Lower lobe of right lung (tissue), 2 donors: Measurements from ENCODE around the gene PDE4D. TPM values are rescaled to one million over a fixed set of nuclear protein-coding genes. Genes with fewer than 3 reads are reported as not detected.

Experiments
- ATAC-seq, 2 donors: fragments of 200-7000 bp; cut with Tn5 transposase; one replicate each; pipeline ENCODE4 v1.9.1; 2020 to 2022; ENCODE audit warnings: mild to moderate bottlenecking in 2 of 2, moderate library complexity in 2 of 2
- DNase-seq: peaks from one replicate; pipeline ENCODE4 v3.0.0-alpha.2; 2020
- H3K27ac ChIP-seq: fragments of 200-600 bp; one replicate; pipeline ENCODE4 v1.8.0; 2022
- H3K27me3 ChIP-seq: fragments of 200-600 bp; one replicate; pipeline ENCODE4 v1.8.0; 2022; ENCODE audit warnings: low read depth
- H3K36me3 ChIP-seq: fragments of 200-600 bp; one replicate; pipeline ENCODE4 v1.8.0; 2022; ENCODE audit warnings: mild to moderate bottlenecking
- H3K4me1 ChIP-seq: fragments of 200-600 bp; one replicate; pipeline ENCODE4 v1.8.0; 2022
- H3K4me3 ChIP-seq: fragments of 200-600 bp; one replicate; pipeline ENCODE4 v1.8.0; 2022; ENCODE audit warnings: mild to moderate bottlenecking
- H3K9me3 ChIP-seq: fragments of 200-600 bp; one replicate; pipeline ENCODE4 v1.8.0; 2022
- intact Hi-C: fragments of 100-400 bp; cut with DNase I; formaldehyde crosslinking; loops from one replicate; pipeline ENCODE4 v1.11.0; 2022
- total RNA-seq: library from RNA; stranded (reverse); fragmentation: NEBNext Ultra II Directional; extraction: Animal tissue kit (Norgen Biotek cat#: 25700); gene quantifications from one replicate; pipeline ENCODE4 v1.2.1, GENCODE V29; 2021
- TF ChIP-seq, protein P1 (sequence below): fragments of 200-600 bp; IDR thresholded peaks from one replicate; pipeline ENCODE4 v1.8.0; 2022; ENCODE audit warnings: antibody characterized with exemption, mild to moderate bottlenecking
- donor health status: DM: no; HTN: yes; CAD: no; lungs with severe emphysema.

Gene PDE4D
- total RNA-seq, 1 donor from 2014 or later, result 71.3 TPM

- intact Hi-C loops, result no loop called here
- Histone ChIP-seq H3K9me3 (no peaks in the 10 kb centered on the region), H3K27me3 (no peaks in the 10 kb centered on the region), H3K4me1 (peaks cover 42% of the 10 kb centered on the region), H3K4me3 (no peak overlapping the region), H3K36me3 (no peaks in the 10 kb centered on the region), H3K27ac (peak overlapping the region; percentile 21)
- DNase-seq (no peak), ATAC-seq (peak; percentile 63 to 71)
- TF ChIP-seq, protein P1, sequence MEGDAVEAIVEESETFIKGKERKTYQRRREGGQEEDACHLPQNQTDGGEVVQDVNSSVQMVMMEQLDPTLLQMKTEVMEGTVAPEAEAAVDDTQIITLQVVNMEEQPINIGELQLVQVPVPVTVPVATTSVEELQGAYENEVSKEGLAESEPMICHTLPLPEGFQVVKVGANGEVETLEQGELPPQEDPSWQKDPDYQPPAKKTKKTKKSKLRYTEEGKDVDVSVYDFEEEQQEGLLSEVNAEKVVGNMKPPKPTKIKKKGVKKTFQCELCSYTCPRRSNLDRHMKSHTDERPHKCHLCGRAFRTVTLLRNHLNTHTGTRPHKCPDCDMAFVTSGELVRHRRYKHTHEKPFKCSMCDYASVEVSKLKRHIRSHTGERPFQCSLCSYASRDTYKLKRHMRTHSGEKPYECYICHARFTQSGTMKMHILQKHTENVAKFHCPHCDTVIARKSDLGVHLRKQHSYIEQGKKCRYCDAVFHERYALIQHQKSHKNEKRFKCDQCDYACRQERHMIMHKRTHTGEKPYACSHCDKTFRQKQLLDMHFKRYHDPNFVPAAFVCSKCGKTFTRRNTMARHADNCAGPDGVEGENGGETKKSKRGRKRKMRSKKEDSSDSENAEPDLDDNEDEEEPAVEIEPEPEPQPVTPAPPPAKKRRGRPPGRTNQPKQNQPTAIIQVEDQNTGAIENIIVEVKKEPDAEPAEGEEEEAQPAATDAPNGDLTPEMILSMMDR, result no peak
Measured at GRCh38 chr5:59358005-59358861, 535.3 kb downstream of the PDE4D start.

GRCh38 chr5:59357381-59357977, 536.0 kb downstream of the PDE4D start:
- H3K4me1 ChIP-seq, result peaks cover 42% of the 10 kb centered on the region
- TF ChIP-seq, protein P1, result no peak
- no peaks in the 10 kb centered on the region for H3K36me3 ChIP-seq
- H3K27me3 ChIP-seq, result no peaks in the 10 kb centered on the region
- intact Hi-C loops, result no loop called here
- ATAC-seq, result peak; percentile 87 to 97
- DNase-seq, result peak; percentile 53
- H3K9me3 ChIP-seq, result no peaks in the 10 kb centered on the region
- H3K27ac ChIP-seq, result no peak overlapping the region
- no peak overlapping the region for H3K4me3 ChIP-seq

- ATAC-seq (peak; percentile 74 to 78), DNase-seq (peak; percentile 61)
- H3K27ac ChIP-seq, result no peak overlapping the region
- no peak overlapping the region for H3K4me3 ChIP-seq
- intact Hi-C loops, result no loop called here
- H3K36me3 ChIP-seq, result no peaks in the 10 kb centered on the region
- peaks cover 42% of the 10 kb centered on the region for H3K4me1 ChIP-seq
- H3K27me3 ChIP-seq, result no peaks in the 10 kb centered on the region
- no peaks in the 10 kb centered on the region for H3K9me3 ChIP-seq
- TF ChIP-seq, protein P1, result no peak
Measured at GRCh38 chr5:59356813-59357380, 536.6 kb downstream of the PDE4D start.

DNA sequence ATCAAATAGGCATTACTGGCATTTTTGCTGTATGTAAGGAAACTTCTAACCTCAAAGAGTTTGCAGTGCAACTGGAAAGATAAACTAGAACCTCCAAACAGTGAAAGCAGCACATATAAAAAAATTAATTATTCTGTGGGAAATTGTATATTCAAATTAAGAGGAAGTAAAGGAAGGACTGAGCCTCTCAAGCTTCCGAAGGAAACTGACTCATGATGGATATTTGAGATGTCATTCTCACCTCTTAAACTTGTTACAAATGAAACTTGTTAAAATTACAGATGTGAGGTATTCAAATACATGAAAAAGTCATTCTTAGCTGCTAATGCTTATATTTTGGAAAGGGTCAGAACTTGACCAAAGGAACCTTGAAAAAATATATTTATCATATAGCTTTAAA, 538.7 kb downstream of the PDE4D start:
- no peaks in the 10 kb centered on the region for H3K36me3 ChIP-seq
- TF ChIP-seq, protein P1, result no peak
- H3K4me3 ChIP-seq, result no peak overlapping the region
- DNase-seq (no peak), ATAC-seq (no peak)
- H3K4me1 ChIP-seq, result peaks cover 40% of the 10 kb centered on the region
- H3K27me3 ChIP-seq, result no peaks in the 10 kb centered on the region
- intact Hi-C loops, result no loop called here
- no peak overlapping the region for H3K27ac ChIP-seq
- no peaks in the 10 kb centered on the region for H3K9me3 ChIP-seq

DNA sequence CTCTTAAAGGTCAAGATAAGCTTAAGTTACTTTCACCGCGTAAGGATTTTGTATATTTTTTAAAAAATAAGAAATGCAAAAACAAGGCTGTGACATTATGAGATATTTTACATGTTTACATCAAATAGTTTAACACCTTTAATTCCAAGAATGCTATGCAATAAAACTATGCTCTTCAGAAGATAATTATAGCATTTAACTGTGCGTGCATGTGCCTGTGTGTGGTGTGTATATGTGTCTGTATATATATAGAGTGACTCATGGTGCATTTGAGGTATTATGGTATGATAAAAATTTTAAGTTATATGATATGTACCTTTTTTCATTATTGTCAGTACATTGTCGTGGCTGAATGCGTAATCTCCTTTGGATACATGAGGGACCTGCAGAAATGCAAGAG, 539.3 kb downstream of the PDE4D start:
- H3K4me3 ChIP-seq, result no peak overlapping the region
- H3K27ac ChIP-seq, result no peak overlapping the region
- peaks cover 34% of the 10 kb centered on the region for H3K4me1 ChIP-seq
- no peaks in the 10 kb centered on the region for H3K36me3 ChIP-seq
- TF ChIP-seq, protein P1, result no peak
- H3K9me3 ChIP-seq, result no peaks in the 10 kb centered on the region
- no peak for ATAC-seq
- intact Hi-C loops, result no loop called here
- H3K27me3 ChIP-seq, result no peaks in the 10 kb centered on the region
- DNase-seq, result no peak
